Measurements from ENCODE around the gene CXCR4.

GRCh38 chr2:136104977-136105376 lies 13.0 kb downstream of the CXCR4 start:
- no peak for TF ChIP-seq CTCF (IDR thresholded peaks at IDR 0.05)
- no peak for TF ChIP-seq POLR2A (IDR thresholded peaks at IDR 0.05)
